HG02852 (cell line): ENCODE data around the gene CRYGC.

Experiments
- ATAC-seq: cut with Tn5 transposase; IDR thresholded peaks from one replicate; pipeline ENCODE4 v1.9.1; 2021; ENCODE audit warnings: mild to moderate bottlenecking, moderate library complexity; ENCODE audit not compliant: unreplicated experiment

The CRYGC gene

DNA sequence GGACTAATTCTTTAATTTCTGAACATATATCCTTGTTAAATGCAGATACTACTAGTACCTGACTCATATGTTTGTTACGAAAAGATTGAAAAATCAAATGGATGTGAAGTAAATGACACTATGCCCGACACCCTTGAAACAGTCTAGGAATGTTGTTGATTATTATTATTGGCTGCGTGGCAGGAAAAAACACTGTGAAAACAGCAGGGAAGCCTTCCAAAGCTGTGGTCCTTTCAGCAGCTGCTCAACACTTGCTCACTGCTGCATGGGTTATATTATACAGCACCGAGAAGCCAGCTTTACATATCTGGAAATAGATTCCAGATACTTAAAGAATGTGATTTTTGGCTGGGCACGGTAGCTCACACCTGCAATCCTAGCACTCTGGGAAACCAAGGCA is 31.8 kb downstream of the CRYGC start:
- ATAC-seq, result no peak

DNA sequence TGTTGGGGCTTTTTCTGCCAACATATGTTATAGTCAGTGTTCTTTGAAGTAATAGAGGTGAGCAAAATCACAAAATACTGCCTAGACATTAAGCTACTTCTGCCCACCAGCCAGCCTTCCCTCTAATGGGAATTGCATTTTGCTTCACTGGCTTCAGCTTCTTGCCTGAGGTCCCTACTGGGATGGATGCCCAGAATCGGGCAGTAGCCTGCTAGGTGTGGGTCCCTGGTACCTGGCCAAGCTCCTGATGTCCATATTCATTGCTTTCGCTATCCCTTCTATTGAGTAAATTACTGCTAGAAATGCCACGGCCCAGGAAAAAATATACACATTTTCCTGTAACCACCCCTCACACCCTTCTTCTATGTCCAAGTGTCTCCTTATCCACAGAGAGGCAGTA is 32.3 kb downstream of the CRYGC start:
- no peak for ATAC-seq

- no peak for ATAC-seq
Measured at GRCh38 chr2:208096080-208096479, 33.5 kb downstream of the CRYGC start.

DNA sequence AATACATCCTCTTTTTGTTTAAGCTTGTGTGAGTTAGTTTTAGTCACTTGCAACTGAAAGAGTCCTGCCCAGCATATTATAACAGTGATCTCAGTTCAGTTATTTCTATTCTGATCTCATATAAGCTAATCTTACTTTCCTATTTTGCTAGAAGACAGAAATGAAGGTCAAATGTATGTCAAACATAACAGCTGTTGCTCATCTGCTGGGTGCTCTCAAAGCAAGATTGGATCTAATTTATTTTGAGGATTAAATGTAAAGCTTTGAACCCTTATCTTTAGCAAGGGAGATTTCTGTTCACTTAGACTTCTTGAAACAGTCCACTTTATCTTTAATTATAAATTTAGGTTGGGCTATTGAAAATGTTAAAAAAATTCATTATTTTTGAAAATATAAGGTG is 36.5 kb downstream of the CRYGC start:
- ATAC-seq, result no peak

DNA sequence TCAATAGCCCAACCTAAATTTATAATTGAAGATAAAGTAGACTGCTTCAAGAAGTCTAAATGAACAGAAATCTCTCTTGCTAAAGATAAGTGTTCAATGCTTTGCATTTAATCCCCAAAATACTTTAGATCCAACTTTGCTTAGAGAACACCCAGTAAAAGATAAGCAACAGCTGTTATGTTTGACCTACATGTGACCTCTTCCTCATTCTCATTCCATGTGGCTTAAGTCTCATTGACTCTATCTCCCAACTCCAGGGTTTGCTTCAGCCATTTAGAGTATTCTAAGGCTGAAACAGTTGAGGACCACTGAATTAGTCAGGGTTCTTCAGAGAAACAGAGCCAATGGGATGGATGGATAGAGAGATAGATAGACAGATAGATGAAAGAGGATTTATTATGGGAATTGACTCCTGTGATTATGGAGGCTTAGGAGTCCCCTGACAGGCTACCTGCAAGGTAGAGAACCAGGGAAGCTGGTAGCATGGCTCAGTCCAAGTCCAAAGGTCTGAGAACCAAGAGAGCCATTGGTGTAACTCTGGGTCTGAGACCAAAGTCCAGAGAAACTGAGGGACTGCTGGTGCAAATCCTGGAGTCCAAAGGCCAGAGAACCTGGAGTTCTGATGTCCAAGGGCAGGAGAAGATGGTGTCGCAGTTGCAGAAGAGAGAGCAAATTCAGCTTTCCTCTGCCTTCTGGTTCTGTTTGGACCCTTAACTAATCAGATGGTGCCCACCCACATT is 37.4 kb downstream of the CRYGC start:
- no peak for ATAC-seq

GRCh38 chr2:208090420-208090819 is 39.2 kb downstream of the CRYGC start:
- no peak for ATAC-seq

- no peak for ATAC-seq
Measured at GRCh38 chr2:208086029-208086428, 43.6 kb downstream of the CRYGC start.

DNA sequence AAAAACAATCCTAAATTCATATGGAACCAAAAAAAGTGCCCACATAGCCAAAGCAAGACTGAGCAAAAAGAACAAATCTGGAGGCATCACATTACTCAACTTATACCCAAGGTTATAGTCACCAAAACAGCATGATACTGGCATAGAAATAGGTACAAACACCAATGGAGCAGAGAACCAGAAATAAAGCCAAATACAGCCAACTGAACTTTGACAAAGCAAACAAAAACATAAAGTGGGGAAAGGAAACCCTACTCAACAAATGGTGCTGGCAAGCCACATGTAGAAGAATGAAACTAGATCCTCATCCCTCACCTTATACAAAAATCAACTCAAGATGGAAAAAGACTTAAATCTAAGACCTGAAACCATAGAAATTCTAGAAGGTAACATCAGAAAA is 45.8 kb downstream of the CRYGC start:
- no peak for ATAC-seq
